LHCN-M2 (cell line): ENCODE data around the gene CHRNB2. TPM values are rescaled to one million over a fixed set of nuclear protein-coding genes. Genes with fewer than 3 reads are reported as not detected.
"Not testable (repeated sequence)": the region's sequence is repeated elsewhere in the genome, so short reads cannot be mapped to it uniquely, and the experiment has no call there.

Experiments
- DNase-seq: peaks from one replicate; pipeline ENCODE4 v3.0.0-alpha.2; 2012; ENCODE audit warnings: low read depth
- polyA plus RNA-seq: library from polyadenylated mRNA; unstranded; fragments of >200 nt; gene quantifications from one replicate; pipeline ENCODE4 v1.2.1, GENCODE V29; 2012; ENCODE audit warnings: missing spikeins
- total RNA-seq: library from RNA; depleted of rRNA; stranded (reverse); fragments of >200 nt; gene quantifications from 2 replicates; pipeline ENCODE4 v1.2.3, GENCODE V29; 2014; rRNA removed

CHRNB2 gene
- 0.06 and 0.17 TPM in 2 replicates for total RNA-seq
- polyA plus RNA-seq: 0.02 TPM

- DNase-seq: peak; percentile 22
These were observed at the start of gene CHRNB2 for GRCh38 chr1:154567386-154568156. Gene CHRNB2, plus strand, starts transcription at chr1:154567778. Its CDS starts 267 bp downstream, at chr1:154568045.

GRCh38 chr1:154519591-154519991 lies 48.0 kb upstream of the CHRNB2 start:
- DNase-seq: no peak

GRCh38 chr1:154520333-154520732 lies 47.2 kb upstream of the CHRNB2 start:
- DNase-seq: no peak

- no peak for DNase-seq
These were observed 45.9 kb upstream of the CHRNB2 start for GRCh38 chr1:154521695-154522094.

GRCh38 chr1:154524881-154525280 lies 42.7 kb upstream of the CHRNB2 start:
- no peak for DNase-seq

GRCh38 chr1:154527192-154527591 lies 40.4 kb upstream of the CHRNB2 start:
- no peak for DNase-seq

- no peak for DNase-seq
These were observed 38.3 kb upstream of the CHRNB2 start for GRCh38 chr1:154529308-154529707.

GRCh38 chr1:154531950-154532349 lies 35.6 kb upstream of the CHRNB2 start:
- not testable (repeated sequence) for DNase-seq

GRCh38 chr1:154533952-154534844 lies 33.4 kb upstream of the CHRNB2 start:
- no peak for DNase-seq

GRCh38 chr1:154536570-154536969 lies 31.0 kb upstream of the CHRNB2 start:
- DNase-seq: no peak

GRCh38 chr1:154539486-154540483 lies 27.8 kb upstream of the CHRNB2 start:
- DNase-seq: no peak

- no peak for DNase-seq
These were observed 26.3 kb upstream of the CHRNB2 start for GRCh38 chr1:154541231-154541630.

- DNase-seq: peak; percentile 47
These were observed 21.1 kb upstream of the CHRNB2 start for GRCh38 chr1:154546264-154547063.

GRCh38 chr1:154547105-154547732 lies 20.4 kb upstream of the CHRNB2 start:
- no peak for DNase-seq

- no peak for DNase-seq
These were observed 19.6 kb upstream of the CHRNB2 start for GRCh38 chr1:154548028-154548427.

GRCh38 chr1:154549202-154549770 lies 18.3 kb upstream of the CHRNB2 start:
- no peak for DNase-seq

GRCh38 chr1:154550070-154550469 lies 17.5 kb upstream of the CHRNB2 start:
- DNase-seq: no peak

- DNase-seq: no peak
These were observed 16.9 kb upstream of the CHRNB2 start for GRCh38 chr1:154550657-154551056.

GRCh38 chr1:154551474-154551873 lies 16.1 kb upstream of the CHRNB2 start:
- DNase-seq: no peak

GRCh38 chr1:154552036-154552435 lies 15.5 kb upstream of the CHRNB2 start:
- no peak for DNase-seq
